Sigmoid colon (tissue), 3 donors: ENCODE data around the gene PIGO.

ENCODE experiments used
- CTCF ChIP-seq, 4 experiments: fragments of 450-650 bp in 3 of 4; fragments of 200-600 bp in 1 of 4; IDR thresholded peaks; one replicate each; pipeline ENCODE4 v1.5.1; 2016 to 2019; ENCODE audit warnings: antibody characterized with exemption in 4 of 4, mild to moderate bottlenecking in 3 of 4, moderate library complexity in 2 of 4
- POLR2A ChIP-seq, 2 donors: fragments of 450-650 bp; IDR thresholded peaks; one replicate each; pipeline ENCODE4 v1.6.1; 2016; ENCODE audit warnings: antibody characterized with exemption in 2 of 2, mild to moderate bottlenecking in 2 of 2, moderate library complexity in 2 of 2

DNA sequence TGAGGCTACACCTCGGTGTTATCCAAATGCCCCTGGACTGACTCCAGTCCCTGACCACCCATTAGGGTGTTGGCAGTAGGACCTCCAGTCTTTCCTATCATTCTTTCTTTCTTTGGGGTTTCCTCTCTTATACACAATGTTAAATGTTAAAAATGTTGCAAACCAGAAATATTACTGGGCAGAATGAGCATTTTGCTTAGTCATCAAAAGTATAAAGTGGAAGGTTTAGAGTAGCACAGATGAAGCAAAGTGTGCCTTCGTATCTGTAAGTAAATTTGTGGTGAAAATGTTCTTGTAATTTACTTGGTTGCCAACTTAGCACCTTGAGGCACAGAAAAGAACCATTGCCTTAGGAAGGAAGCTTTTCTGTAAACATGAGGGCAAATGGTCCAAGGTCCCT is 43.7 kb upstream of the PIGO start:
- TF ChIP-seq CTCF (IDR thresholded peaks at IDR 0.05), result no peak
- no peak for TF ChIP-seq POLR2A (IDR thresholded peaks at IDR 0.05)
